GM19328 (cell line): Measurements from ENCODE around the gene CLIC1.

Experiments used
- ATAC-seq: cut with Tn5 transposase; IDR thresholded peaks from one replicate; pipeline ENCODE4 v1.9.1; 2021; ENCODE audit warnings: mild to moderate bottlenecking, moderate library complexity; ENCODE audit not compliant: unreplicated experiment

CLIC1 gene

DNA sequence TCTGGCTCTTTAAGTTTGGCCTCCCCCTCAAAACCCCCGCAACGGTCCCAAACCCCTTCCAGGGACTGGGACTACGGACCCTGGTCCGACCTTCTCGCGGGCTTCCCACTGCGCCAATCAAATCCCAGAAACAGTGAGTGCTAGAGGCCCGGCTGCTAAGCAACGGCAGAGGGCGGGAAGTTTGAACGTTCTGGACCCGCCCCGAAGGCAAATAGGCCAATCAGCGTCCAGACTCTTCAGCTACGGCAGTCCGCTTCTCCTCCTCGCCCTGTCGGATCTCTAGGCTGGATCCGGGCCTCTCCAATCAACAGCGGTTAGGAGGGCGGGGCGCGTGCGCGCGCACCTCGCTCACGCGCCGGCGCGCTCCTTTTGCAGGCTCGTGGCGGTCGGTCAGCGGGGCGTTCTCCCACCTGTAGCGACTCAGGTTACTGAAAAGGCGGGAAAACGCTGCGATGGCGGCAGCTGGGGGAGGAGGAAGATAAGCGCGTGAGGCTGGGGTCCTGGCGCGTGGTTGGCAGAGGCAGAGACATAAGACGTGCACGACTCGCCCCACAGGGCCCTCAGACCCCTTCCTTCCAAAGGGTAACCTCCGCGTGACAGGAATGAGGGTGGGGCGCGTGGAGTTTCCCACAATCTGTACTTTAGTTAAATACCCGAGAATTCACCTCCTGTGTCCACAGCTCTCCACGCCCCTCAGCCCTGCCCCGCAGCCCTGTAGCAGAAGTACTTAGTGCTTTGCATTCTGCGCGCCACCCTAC lies 3.5 kb upstream of the CLIC1 start, which contains the start of gene MSH5:
MSH5 (plus strand) TSS at position 367 of the 758 bp plus-strand sequence. CDS start 462 bp downstream, outside the sequence.
- peak; percentile 78 for ATAC-seq

DNA sequence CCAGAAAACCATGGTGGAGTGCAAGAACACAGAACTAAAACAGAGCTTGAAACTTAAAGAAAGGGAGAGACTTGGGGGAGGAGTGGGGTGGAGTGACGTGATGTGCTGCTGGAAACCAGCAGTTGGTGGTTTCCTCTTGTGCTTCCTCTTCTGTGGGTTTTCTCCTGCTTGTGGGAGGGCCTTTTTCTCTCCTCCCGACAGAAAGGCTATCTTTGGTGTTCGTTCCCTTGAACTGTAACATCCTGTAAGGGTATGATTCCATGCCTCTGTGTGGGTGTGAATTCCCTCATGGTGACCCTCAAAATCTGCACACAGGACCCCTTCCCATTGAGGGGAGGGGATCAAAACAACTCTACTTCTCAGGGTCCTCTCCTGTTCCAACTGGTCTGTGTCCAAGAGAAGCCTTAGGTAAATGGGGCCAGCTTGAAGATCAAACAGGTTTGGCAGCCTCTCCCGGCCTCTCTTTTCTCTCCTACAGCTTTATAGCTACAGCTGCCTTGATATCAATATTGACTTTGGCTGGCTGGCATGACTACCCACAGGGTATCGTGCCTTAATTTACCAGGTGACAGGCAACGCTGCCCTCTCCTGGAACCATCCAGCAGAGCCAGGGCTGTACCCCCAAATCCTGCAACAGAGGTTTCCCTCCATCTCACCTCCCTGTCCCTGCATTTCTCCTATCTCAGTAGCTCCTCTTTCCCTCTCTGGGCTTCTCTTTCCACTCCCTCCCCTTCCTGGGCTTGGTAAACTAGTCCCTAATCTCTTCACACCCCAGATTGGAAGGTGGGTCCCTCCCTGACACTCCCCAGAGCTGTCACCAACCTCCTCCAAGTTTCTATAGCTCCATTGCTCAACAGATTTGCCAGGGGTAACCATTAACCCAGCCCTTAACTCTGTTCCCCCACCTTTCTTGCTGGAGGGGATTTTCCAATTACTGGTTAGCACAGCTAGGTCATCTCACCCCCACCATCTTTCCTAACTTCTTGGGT lies 2.0 kb upstream of the CLIC1 start:
- ATAC-seq = no peak

DNA sequence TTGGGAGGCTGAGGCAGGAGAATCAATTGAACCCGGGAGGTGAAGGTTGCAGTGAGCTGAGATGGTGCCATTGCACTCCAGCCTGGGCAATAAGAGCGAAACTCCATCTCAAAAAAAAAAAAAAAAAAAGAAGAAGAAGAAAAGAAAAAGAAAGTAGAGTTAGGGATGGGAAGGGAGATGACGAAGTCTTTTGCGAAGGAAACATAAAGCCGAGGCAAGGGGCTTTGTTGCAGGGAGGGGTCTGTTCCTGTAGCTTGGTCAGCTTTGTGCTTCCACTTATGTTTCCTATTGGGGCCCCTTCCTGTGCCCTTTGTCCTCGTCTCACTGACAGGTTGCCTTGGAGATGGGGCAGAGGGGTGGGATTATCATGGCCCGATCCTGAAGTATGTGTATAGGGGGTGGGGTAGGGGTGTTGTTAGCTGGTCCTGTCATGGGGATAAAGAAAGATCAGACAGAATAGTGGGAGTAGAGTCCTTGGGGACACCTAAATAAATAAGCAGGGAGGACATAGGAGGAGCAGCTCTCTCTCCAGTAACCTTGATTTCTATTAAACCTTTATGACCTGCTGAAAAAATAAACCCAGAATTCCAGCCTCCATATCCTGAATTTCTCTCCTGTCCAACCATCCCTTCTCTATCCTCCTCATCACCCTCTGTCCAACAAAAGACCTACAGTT lies 1.1 kb upstream of the CLIC1 start:
- no peak for ATAC-seq

DNA sequence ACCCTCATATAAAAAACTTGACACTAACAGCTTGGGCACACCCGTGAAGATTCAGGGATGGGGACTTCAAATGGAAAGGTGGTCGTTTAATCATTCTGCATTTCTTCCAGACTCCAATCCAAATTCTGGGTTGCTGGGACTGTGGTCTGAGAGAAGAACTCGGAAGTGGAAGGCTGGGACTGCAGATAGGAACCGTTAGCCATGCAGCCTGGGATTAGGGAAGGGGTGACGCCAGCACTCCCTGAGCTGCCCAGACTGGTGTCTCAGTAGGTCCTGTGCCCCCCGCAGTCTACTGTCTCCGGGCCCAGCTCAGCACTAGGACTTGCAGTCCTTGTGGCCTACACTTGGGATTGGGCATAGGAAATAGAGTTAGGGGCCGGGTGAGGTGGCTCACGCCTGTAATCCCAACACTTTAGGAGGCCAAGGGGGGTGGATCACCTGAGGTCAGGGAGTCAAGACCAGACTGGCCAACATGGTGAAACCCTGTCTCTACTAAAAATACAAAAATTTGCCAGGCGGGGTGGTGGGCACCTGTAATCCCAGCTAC lies 511 bp upstream of the CLIC1 start:
- ATAC-seq = no peak

DNA sequence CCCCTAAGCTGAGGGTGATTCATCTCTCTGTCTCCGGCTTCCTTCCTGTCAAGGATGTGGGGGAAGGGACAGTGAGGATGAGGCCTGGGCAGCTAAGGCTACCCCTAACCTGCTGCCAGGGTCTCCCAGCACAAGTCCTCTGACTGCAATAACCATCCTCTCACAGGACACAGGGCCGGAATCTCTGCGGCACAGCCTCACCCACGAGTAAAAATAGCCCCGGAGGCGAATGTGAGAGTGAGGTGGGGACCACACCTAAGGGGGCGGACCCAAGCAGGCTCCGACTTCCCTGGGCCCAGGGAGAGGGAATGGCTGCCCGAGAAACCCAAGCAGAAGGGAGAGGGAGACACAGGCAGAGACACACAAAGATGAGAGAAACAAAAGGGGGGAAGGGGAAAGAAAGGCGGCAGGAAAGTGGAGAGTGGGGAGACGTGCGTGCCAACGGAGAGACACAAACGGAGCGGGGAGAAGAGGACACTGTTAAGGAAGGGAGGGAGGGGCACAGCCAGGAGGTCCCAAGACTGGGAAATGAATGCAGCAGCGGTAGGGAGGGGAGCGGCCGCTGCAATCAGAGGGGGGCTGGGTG lies 1.4 kb downstream of the CLIC1 start:
- ATAC-seq = no peak

DNA sequence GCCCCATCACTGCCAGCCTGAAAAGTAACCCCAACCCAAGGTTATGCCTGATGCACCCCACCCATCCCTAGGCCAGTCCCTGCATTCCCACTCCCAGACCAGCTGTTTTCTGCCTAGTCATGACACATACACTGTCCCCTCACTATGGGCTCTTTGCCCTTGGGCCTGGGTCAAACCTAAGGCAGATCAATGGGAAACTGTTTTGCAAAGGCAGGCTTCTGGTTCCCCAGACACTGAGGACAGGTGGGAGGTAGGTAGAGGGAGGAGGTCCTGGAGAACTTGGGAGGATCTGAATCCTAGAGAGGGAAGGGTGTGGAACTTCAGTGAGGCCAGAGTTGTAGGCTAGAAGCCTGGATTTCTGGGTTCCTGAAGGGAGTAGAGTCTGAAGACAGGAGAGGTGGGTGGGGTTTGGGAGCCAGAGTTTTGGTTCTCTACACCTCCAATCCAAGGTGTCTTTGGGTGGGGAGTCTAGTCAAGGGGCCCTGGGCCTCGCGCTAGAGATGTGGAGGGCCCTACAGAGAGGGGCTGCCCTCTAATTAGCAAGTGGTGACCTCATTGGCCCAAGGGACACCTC lies 2.0 kb downstream of the CLIC1 start:
- ATAC-seq = no peak

DNA sequence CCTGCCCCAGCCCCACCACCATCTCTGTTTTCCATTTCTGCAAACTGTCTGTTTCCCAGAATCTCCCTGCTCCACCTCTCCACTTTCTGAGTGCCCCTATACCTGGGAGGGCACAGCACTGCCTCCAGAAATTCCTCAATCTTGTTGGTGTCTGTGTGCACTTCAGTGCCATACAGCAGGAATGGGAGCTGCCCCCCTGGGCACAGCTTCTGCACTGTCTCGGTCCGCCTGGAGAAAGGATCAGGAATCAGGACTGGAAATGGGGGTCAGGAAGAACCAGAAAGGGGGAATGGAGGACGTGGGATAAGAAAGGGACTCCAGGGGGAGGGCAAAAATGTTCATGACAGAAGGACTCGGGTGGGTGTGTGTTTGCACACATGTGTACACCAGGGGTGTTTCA lies 2.6 kb downstream of the CLIC1 start:
- ATAC-seq = no peak

DNA sequence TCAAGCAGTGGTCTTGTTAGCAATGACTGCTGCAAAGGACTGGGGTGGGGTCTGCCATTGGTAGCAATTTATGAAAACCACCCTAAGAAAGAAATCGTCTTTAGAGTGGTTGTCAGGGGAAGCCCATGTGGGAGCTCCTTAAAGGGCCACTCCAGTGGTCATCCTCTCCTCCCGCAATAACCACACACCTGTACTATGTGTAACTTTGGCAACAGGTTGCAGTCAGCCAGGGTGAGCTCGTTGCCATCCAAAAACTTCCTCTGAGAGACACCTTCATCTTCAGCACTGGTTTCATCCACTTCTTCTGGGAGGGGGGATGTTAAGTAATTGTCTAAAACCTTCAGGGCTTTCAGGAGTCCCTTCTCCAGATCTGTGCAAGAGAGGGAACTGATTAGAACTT lies 4.3 kb downstream of the CLIC1 start:
- no peak for ATAC-seq

DNA sequence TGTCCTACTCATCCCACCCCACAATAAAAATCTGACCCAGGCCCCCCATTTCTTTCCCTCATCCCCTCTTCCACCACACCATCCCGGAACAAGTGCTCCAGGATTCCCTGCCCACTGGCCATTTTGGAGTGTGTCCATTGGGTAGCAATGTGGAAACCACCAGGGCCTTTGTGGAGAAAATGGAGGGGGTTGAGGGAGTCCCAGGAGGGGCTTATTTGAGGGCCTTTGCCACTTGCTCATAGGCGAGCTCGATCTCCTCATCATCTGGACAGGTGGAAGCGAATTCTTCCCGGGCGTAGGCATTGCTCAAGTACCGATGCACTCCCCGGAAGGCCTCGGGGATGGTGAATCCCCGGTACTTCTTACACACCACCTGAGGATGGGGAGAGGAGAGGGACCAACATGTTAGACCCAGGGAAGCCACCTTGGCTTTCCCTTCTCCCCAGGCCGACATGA lies 5.7 kb downstream of the CLIC1 start:
- ATAC-seq = no peak

DNA sequence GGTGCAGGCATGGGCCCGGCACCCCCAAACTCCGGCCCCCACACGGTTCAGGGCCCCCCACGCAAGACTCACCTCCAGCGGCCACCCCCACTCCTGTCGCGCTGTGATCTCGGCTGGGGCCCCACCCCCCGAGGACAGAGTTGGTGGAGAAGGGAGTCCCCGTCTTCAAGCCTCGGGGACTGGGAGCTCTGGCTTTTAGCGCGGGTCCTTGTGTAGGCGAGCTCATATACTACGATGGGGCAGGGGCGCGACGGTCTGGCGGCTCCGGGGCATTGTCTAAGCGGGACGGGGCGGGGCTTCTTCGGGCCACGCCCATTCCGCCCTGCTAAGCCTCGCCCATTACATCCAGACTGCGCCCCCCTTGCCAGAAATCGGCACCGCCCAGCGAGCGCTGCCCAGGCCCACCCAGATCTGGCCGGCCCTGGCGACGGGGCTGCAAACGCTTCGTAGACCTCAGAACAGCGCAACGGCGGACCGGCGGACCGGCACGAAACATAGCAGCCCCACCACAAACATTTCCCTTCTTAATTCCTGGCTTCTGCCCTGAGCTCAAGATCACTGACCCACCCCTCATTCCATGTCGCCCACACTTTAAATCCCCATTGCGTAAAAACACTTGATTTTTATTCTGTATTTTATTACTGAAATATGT lies 6.2 kb downstream of the CLIC1 start:
- ATAC-seq = no peak

DNA sequence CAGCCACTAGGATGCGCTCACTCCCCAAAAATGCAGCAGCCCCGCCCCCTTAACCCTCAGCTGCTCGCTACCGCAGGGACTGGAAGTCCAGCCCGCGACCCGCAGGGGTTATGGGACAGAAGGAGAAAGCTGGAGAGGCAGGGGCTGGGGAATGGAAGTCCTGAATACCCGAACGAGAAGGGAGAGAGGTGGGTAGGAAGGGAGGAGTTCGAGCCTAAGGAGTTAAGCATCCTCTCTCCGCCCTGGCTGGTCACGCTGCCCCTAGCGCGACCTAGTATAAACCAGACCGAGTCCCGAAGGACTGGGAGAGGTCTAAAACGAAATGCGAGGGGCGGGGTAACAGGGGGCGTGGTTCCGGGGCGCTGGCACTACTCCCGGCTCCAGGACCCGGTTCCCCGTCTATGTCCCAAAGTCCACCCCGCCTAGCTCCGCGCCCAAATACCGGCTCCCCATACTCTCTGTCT lies 6.8 kb downstream of the CLIC1 start:
- ATAC-seq = no peak

DNA sequence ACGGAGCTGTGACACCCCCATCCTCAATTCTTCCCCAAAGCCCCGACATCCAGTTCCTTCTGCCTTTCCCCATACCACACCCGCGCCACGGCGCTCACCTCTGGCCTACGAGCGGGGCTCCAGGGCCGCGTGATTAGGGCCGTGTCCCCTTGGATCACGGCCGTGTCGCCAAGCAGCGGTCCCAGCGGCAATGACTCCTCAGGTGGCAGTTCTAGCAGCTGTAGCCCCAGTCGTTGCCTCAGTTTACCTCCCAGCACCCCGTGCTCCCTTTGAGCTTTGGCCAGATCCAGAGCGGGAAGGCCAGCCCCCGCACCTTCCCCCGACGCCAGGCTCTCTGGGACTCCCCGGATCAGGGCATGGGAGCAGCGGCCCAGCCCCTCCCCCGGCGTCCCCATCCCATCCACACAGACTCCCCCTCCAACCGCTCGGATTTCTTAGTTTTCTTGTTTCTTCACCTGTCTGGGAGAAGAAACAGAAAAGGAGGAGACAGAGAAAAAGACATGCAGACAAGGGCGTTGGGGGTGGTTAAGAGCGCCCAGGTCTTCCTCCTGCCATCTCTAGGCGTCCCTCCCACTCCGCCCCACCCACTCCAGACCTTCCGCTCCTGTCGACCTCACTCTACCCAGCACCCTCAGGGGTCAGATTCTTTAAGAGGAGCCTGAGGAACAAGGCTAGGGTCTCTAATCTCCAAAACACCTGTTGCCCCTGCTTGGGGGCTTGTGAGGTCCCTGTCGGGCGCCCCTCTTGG lies 7.4 kb downstream of the CLIC1 start, which contains the start of gene DDAH2:
DDAH2 (minus strand) TSS at position 533 of the 748 bp plus-strand sequence; CDS start at position 395, 138 bp downstream.
- no peak for ATAC-seq

DNA sequence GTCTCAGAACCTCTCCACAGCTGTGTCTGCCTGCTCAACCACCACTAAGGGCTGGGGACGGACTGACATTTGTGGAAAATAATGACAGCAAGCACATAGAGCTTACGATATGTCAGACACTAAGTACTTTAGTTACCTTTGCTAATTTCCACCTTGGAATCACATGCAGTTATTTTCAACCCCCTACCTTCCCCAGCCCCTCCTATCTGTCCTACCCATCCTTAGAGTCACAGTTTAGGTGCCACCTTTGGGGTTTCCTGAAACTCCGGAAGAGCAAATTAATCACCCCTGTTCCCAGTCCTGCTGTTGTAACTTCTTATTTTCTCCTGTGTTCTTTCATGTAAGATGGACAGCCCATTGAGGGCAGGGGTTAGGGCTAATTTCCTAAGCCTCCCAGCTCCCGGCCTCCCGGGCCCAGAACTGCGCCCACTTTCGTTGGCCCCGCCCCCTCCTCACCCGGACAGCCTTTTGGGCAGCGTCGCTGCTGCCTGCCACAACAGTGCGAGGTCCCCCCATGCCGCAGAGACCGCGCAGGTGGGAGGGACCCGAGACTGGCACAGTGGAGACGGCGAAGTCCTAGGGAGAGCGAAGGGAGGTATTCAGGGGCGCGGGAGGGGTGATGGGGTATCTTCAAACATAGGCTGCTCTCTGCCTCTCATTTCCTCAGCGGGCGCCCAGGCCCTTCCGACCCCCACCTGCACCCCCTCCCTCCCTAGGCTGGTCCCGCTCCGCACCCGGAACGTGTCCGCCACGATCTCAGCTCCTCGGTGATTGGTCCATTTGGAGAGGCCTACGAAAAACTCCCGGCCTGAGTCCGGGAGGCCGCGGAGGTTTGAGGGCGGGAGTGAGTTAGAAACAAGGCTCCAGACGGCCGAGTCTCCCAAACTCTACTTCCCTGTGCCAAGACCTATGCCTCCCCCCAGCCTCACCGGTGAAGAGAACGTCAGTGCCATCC lies 8.3 kb downstream of the CLIC1 start:
- ATAC-seq = no peak

DNA sequence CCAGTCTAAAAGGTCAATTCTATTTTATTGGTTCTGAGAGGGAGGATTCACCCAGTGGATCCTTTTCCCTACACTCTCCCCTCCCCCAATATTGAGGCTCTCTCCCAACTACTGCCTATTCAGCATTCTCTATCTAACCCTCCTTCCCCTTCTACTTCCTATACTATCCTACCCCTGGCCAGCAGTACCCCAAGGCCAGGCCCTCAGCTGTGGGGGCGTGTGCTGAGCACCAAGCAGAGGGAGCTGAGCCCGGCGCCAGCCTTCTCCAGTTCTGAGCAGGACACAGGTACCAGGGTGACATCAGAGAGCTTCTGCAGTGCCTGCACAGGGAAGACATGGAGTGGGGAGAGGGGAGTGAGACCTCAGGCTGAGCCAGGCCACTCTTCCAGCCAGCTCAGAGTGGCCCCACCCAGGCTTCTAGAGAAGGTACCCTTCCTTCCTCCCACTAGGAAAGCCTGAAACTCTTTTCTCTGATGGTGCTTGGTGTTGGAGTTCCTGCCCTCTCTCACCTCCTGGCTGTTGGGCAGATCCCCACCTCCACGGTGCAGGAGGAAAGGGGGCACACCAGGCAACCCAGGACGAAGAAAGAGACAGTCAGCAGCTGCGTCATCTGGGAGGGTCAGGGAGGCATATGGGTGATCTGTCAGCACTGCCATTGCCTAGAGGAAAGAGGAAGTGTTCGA lies 9.2 kb downstream of the CLIC1 start:
- ATAC-seq = no peak

DNA sequence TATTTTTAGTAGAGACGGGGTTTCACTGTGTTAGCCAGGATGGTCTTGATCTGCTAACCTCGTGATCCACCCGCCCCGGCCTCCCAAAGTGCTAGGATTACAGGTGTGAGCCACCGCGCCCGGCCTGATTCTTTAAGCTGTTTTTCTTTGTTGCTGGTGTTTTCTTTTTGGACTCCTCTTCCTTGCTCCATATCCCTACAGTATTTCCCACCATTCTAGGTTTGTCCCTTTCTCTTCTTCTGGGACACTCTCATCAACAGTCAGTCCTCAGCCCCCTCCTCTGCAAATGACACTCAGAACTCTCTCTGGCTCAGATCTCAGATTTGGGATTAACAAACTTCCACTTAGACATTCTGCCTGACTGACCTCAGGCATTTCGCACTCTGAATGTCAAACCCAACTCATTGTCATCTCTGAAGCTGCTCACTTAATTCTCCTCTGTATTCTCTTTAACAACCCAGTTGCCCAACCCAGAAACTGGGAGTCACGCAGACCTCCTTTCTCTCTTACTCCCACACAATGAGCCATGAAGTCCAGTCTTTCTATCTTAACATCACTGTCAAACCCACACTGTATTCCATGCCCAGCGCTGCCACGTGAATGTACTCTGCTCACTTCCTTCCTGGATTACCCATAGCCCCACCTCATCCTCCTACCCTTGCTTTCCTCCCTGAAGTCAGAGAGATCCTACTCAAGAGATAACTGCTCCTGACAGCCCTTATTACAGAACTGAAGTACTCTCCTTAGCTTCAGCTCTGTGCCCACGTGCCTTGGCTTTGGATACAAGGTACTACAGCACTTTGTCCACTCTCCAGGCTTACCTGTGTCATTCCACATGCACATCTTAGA lies 10.6 kb downstream of the CLIC1 start:
- ATAC-seq = no peak
